NCI-H345 (cell line): ENCODE data around the gene C19orf85.
A peak's percentile ranks its signal among the peaks of the same experiment; 100 is the strongest.

Source experiments
- DNase-seq: peaks from one replicate; lab custom pipeline; 2025; lab: John Stamatoyannopoulos, UW

C19orf85 gene

DNA sequence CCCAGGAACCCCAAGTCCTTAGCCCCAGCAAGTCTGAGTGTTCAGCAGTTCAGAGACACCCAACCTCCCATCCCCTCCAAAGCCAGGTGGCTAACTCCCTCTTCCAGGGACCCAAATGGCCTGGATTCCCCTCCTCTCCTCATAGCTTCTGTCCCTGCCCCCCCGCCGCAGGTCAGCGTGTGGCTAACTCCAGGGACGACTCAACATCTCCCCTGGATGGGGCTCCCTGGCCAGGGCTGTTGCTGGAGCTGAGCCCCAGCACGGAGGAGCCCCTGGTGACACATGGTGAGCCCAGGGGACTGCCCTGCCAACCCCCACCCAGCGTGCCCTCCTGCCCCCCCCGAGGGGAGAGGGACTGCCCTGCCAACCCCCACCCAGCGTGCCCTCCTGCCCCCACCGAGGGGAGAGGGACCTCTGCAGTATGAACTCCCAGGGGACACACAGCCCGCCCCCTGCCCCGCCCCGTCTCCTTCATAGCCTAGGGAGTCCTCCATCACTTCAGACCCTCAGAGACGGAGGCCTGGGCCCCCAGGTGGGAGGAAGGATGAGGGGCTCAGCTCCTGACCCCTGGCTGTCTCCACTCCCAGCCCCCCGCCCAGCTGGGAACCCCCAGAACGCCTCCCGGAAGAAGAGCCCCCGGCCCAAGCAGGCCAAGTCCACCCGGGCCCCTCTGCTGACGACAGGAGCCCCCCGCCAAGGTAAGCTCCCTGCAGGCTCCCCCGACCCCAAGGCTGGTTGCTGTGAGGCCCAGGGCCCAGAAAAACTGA is 25.3 kb upstream of the C19orf85 start:
- DNase-seq: no peak

- no peak for DNase-seq
Observed at GRCh38 chr19:55488986-55489710, 24.6 kb upstream of the C19orf85 start.

DNA sequence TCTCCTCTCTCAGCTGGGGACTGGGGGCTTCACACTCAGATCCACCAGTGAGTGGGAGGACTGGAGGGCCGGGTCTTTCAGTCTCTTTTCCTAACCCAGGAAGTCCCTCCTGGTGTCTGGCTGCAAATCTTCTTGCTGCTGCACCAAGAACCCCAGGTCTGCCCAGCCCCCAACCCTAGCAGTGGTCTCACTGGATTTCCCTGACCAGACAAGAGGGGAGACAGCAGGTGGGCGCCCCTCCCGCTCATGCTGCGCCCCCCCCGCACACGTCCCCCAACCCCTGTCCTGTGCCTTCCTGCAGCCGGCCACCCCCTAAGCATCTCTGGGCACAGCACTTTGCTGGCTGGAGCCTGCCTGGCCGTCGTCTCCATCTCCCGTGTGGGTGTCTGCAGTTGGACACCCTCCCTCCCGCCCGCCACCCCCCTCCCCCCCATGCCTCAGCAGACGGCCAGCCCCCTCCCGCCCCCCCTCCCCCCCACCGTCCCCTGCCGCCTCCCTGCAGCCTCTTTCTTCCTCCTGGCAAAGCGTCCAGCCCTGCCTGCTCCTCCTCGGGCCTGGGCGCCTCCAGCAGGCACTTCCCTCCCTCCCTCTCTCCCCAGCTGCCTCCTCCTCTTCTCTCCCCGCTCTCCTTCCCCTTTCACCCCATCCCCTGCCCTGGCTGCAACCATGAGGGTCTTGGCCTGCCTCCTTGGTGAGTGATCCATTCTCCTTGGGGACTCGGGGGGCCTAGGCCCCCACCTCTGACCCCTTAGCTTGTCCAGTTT is 23.6 kb upstream of the C19orf85 start, which contains the start of gene SSC5D:
TSS of gene SSC5D (plus strand) at position 513 of the 764 bp plus-strand sequence. CDS start at position 667, 154 bp downstream.
- no peak for DNase-seq

DNA sequence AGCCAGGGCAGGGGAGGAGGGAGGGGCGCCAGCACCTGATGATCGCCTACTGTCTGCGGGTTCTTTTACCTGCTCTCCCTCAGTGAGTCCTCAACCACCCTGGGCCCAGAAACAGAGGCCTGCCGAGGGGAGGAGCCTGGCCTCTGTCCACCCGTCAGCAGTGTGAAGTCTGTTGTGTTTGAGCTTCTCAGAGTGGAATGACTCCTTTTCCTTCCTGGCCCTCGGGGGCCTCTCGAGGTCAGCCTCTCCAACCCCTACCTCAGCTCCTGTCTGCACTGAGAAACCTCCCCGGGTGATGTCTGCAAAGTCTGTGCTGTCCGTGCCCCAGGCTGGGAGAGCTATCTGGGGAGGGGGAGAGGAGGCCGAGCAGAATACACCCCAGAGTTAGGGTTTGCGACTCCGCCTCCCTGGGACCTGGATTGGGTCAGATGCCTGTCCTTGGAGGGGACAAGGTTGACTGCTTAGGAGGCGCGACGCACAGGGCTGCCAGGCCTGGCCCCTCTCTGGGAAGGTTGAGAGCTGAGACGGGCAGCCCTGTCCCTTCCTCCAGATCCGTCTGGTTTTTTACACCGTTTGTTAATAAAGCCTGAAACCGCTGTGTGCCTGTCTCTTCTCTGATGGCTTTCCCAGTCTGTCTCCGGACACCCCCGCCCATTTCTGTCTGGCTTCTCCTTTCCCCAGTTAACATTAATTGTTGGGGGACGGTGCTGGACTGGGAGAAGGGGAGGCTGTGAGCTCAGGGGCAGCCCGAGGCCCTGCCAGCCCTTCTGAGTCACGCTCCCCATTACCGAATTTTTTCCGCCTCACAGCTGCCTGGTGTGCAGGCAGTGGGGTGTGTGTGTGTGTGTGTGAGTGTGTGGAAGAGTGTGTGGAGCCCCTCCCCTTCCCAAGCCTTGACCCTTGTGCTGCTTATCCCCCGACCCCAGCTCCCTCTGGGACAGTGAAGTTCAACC is 22.7 kb upstream of the C19orf85 start:
- no peak for DNase-seq

GRCh38 chr19:55486043-55486970 is 21.8 kb upstream of the C19orf85 start:
- no peak for DNase-seq

DNA sequence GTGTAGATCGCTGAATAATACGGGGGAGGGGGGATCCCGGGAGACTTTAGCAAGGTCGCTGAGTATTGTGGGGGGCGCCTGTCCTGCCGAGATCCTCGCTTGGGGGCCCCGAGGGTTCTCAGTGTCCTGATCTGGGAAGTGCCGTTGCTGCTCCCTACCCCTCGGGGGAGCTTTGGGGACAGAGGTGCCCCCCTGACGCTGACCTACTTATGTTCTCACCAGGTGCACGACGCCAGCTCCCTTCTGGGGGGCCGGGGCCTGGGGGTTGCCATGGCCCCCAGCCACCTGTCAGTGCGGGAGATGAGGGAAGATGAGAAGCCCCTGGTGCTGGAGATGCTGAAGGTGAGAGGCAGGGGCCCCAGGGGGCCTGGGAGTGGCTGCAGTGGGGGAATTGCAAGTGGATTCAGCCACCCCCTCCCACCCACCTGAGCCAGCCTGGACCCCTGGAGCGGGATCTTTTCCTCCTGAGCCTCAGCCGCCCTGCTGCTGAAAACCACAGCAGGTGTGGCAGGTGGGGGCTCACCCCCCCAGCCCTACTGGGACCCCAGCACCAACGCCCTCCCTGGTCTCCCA is 21.0 kb upstream of the C19orf85 start:
- no peak for DNase-seq

GRCh38 chr19:55484593-55485438 is 20.3 kb upstream of the C19orf85 start, which contains the start of gene NAT14:
Gene NAT14 (plus strand): TSS chr19:55485188. CDS start chr19:55485709, 521 bp downstream.
- DNase-seq: peak; percentile 67

- DNase-seq: no peak
Observed at GRCh38 chr19:55483706-55484592, 19.4 kb upstream of the C19orf85 start.

DNA sequence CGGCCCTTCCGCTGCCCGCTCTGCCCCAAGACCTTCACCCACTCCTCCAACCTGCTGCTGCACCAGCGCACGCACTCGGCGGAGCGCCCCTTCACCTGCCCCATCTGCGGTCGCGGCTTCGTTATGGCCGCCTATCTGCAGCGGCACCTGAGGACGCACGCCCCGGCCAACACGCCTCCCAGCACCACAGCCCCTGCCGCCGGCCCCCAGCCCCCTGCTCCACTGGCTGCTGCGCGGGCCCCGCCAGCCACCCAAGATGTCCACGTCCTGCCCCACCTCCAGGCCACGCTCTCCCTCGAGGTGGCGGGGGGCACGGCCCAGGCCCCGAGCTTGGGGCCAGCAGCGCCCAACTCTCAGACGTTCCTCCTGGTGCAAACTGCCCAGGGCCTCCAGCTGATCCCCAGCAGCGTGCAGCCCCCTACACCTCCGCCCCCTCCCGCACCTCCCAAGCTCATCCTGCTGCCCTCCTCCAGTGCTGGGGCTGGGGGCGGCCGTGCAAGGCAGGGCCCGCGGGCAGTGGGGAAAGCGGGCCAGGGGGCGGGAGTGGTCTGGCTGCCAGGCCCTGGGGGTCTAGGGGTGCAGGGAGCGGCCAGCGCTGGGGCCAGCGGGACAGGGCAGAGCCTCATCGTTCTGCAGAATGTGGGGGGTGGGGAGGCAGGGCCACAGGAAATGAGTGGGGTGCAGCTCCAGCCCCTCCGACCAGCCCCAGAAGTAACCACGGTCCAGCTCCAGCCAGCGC is 18.6 kb upstream of the C19orf85 start:
- no peak for DNase-seq

GRCh38 chr19:55482156-55482961 is 17.8 kb upstream of the C19orf85 start:
- no peak for DNase-seq

DNA sequence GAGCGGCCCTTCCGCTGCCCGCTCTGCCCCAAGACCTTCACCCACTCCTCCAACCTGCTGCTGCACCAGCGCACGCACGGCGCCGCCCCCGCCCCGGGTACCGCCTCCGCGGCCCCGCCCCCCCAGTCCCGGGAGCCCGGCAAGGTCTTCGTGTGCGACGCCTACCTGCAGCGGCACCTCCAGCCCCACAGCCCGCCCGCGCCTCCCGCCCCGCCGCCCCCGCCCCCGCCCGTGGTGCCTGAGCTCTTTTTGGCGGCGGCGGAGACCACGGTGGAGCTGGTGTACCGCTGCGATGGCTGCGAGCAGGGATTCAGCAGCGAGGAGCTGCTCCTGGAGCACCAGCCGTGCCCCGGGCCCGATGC is 17.2 kb upstream of the C19orf85 start:
- no peak for DNase-seq

DNA sequence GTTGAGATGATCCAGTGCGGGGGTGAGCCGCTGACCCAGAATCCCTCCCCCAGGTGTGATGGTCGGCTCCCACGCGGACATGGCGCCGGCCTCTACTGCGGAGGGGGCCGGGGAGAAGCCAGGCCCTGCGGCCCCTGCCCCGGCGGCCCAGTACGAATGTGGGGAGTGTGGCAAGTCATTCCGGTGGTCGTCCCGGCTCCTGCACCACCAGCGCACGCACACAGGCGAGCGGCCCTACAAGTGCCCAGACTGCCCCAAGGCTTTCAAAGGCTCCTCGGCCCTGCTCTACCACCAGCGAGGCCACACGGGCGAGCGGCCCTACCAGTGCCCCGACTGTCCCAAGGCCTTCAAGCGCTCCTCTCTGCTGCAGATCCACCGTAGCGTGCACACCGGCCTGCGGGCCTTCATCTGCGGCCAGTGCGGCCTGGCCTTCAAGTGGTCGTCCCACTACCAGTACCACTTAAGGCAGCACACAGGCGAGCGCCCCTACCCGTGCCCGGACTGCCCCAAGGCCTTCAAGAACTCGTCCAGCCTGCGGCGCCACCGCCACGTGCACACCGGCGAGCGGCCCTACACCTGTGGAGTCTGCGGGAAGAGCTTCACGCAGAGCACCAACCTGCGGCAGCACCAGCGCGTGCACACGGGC is 16.7 kb upstream of the C19orf85 start:
- DNase-seq: no peak

DNA sequence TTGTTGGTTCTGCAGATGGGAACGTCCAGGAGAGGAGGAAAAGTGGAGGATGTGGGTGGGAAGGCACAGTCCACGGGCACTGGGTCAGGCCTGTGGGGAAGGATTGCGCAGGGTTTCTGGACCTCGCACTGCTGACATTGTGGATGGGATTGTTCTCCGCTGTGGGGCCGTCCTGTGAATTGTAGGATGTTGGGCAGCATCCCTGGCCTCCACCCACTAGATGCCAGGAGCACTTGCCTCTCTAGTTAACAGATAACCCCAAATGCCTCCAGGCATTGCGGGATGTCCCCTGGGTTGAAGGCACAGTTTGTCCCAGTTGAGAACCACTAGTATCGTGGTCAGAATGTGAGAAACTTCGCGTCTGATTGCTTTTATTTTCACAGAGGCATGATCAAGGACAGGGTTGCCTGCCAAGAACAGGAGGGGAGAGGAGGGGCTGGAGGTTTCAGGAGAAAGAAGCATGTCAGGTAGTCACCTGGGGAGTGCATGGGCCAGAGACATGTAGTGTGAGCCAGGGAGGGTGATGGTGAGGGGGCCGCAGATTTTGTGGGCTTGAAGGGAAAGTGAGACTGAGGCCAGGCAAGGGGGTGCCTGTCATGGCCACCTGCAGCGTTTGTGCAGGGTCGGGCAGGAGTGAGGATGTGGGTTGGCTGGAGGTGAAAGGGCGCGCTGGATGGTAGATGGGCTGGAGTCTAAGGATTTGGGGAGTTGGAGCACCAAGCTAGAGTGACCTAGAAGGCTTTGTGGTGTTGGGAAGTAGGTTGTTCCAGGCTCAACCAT is 15.1 kb upstream of the C19orf85 start:
- DNase-seq: no peak

- DNase-seq: no peak
Observed at GRCh38 chr19:55479045-55479444, 14.5 kb upstream of the C19orf85 start.

DNA sequence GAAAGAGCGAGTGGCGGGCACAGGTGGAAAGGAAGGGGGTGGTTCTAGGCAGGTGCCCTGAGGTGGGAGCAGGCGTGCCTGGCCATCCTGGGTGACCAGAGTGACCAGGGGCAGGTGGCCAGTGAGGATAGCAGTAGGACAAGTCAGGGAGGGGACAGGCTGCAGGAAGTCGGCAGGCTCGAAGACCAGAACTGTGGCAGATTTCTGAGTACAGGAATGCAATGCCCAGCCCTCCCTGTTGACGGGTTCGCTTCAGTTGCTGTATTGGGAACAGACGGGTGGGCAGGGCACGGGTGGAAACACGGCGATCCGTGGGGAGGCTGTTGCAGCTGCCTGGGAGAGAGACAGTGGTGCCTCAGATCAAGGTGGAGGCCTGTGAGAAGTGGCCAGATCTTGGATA is 13.8 kb upstream of the C19orf85 start:
- DNase-seq: no peak
